Tibial artery (tissue), 4 donors: ENCODE results near the gene ARF4.

ENCODE experiments used
- DNase-seq, 2 donors: peaks; one replicate each; pipeline ENCODE4 v3.0.0-alpha.2; 2019
- H3K27ac ChIP-seq, 2 donors: fragments of 200-600 bp; sonication (generic) in 1 of 2; 1 replicate in 1 of 2; 2 replicates in 1 of 2; pipeline ENCODE4 v1.5.1; 2018 to 2019; ENCODE audit warnings: mild to moderate bottlenecking in 1 of 2
- H3K27me3 ChIP-seq, 2 donors: fragments of 200-600 bp; sonication (generic) in 1 of 2; one replicate each; pipeline versions ENCODE4 v1.5.1 to v1.6.0; 2016 to 2019
- H3K36me3 ChIP-seq, 3 donors: fragments of 200-600 bp; sonication (generic) in 2 of 3; one replicate each; pipeline ENCODE4 v1.5.1; 2016 to 2019; ENCODE audit warnings: mild to moderate bottlenecking in 2 of 3
- H3K4me1 ChIP-seq, 4 donors: fragments of 200-600 bp; sonication (generic) in 2 of 4; 1 replicate in 3 of 4; 2 replicates in 1 of 4; pipeline ENCODE4 v1.5.1; 2016 to 2019
- H3K4me3 ChIP-seq, 2 donors: fragments of 200-600 bp; sonication (generic) in 1 of 2; 1 replicate in 1 of 2; 2 replicates in 1 of 2; pipeline ENCODE4 v1.5.1; 2018 to 2019; ENCODE audit warnings: mild to moderate bottlenecking in 2 of 2
- H3K9me3 ChIP-seq, 3 donors: fragments of 200-600 bp; sonication (generic) in 1 of 3; one replicate each; pipeline ENCODE4 v1.5.1; 2016 to 2019
- CTCF ChIP-seq, 2 experiments: fragments of 200-600 bp in 1 of 2; fragments of 450-650 bp in 1 of 2; IDR thresholded peaks; one replicate each; pipeline ENCODE4 v1.5.1; 2017 to 2019; ENCODE audit warnings: antibody characterized with exemption in 2 of 2, mild to moderate bottlenecking in 1 of 2, moderate library complexity in 1 of 2
- intact Hi-C: fragments of 100-400 bp; cut with DNase I; formaldehyde crosslinking; loops from one replicate; pipeline ENCODE4 v1.15.0; 2023; ENCODE audit warnings: low total_unique reads

The ARF4 gene

GRCh38 chr3:57594144-57594543 is 3.0 kb downstream of the ARF4 start:
- no peak for DNase-seq
- Histone ChIP-seq H3K4me1 (peaks cover 0 to 64% (median 36%) of the 10 kb centered on the region in 4 donors), H3K27ac (peak overlapping the region; percentile 1 to 96), H3K27me3 (no peaks in the 10 kb centered on the region), H3K36me3 (no peaks in the 10 kb centered on the region), H3K9me3 (no peaks in the 10 kb centered on the region), H3K4me3 (peak overlapping the region; percentile 1 to 85)
- intact Hi-C loops = no loop called here
- TF ChIP-seq CTCF (IDR thresholded peaks at IDR 0.05) = no peak

GRCh38 chr3:57592306-57592705 is 4.8 kb downstream of the ARF4 start:
- no peaks in the 10 kb centered on the region for H3K9me3 ChIP-seq
- H3K27me3 ChIP-seq = no peaks in the 10 kb centered on the region
- H3K4me3 ChIP-seq = no peak overlapping the region
- peaks cover 0 to 73% (median 31%) of the 10 kb centered on the region in 4 donors for H3K4me1 ChIP-seq
- no peak for TF ChIP-seq CTCF (IDR thresholded peaks at IDR 0.05)
- intact Hi-C loops = no loop called here
- no peak for DNase-seq
- no peaks in the 10 kb centered on the region for H3K36me3 ChIP-seq
- H3K27ac ChIP-seq = no peak overlapping the region

GRCh38 chr3:57587905-57588304 is 9.2 kb downstream of the ARF4 start:
- Histone ChIP-seq H3K27me3 (no peaks in the 10 kb centered on the region), H3K36me3 (peaks cover 0 to 7% (median 4%) of the 10 kb centered on the region in 3 donors)

GRCh38 chr3:57586778-57587177 is 10.4 kb downstream of the ARF4 start:
- H3K27ac ChIP-seq = no peak overlapping the region
- no peaks in the 10 kb centered on the region for H3K9me3 ChIP-seq
- no peak overlapping the region for H3K4me3 ChIP-seq
- DNase-seq = no peak
- intact Hi-C loops = no loop called here
- no peak for TF ChIP-seq CTCF (IDR thresholded peaks at IDR 0.05)
- peaks cover 0 to 74% (median 17%) of the 10 kb centered on the region in 4 donors for H3K4me1 ChIP-seq
- no peaks in the 10 kb centered on the region for H3K27me3 ChIP-seq
- H3K36me3 ChIP-seq = peaks cover 4 to 7% (median 5%) of the 10 kb centered on the region in 3 donors

More at GRCh38 chr3:57587905-57588304, 9.2 kb downstream of the ARF4 start:
- Histone ChIP-seq H3K4me1 (peaks cover 0 to 82% (median 21%) of the 10 kb centered on the region in 4 donors), H3K27ac (no peak overlapping the region), H3K4me3 (no peak overlapping the region), H3K9me3 (no peaks in the 10 kb centered on the region)
- DNase-seq = no peak
- no peak for TF ChIP-seq CTCF (IDR thresholded peaks at IDR 0.05)
- intact Hi-C loops = no loop called here

GRCh38 chr3:57583544-57583943 is 13.6 kb downstream of the ARF4 start:
- no peak overlapping the region for H3K27ac ChIP-seq
- no peak for TF ChIP-seq CTCF (IDR thresholded peaks at IDR 0.05)
- H3K27me3 ChIP-seq = no peaks in the 10 kb centered on the region
- no peaks in the 10 kb centered on the region for H3K9me3 ChIP-seq
- intact Hi-C loops = no loop called here
- no peak for DNase-seq
- peaks cover 7 to 31% (median 8%) of the 10 kb centered on the region in 3 donors for H3K36me3 ChIP-seq
- H3K4me1 ChIP-seq = peaks cover 0 to 55% (median 17%) of the 10 kb centered on the region in 4 donors
- H3K4me3 ChIP-seq = no peak overlapping the region
